A549 (cell line): ENCODE measurements around the gene PARD3B. TPM values are rescaled to one million over a fixed set of nuclear protein-coding genes. Genes with fewer than 3 reads are reported as not detected.

ENCODE experiments used
- ATAC-seq, 2 experiments: fragments of 200-7000 bp in 1 of 2; fragments of >200 bp in 1 of 2; cut with Nextera tagmentation in 1 of 2; cut with Tn5 transposase in 1 of 2; 3 replicates each; pipeline versions ENCODE4 v1.8.0 to v1.9.1; 2018 to 2020; ENCODE audit warnings: mild to moderate bottlenecking in 1 of 2, moderate library complexity in 1 of 2
- CTCF ChIA-PET: fragments of 300-600 bp; sonication (Branson Sonifier 250); formaldehyde crosslinking; extraction: SDS; loops from one replicate; lab custom pipeline; 2021; ENCODE audit warnings: antibody characterized with exemption, inconsistent platforms; lab: Yijun Ruan, JAX
- POLR2A ChIA-PET: fragments of 350-600 bp; formaldehyde crosslinking; extraction: SDS; loops from one replicate; lab custom pipeline; 2021; ENCODE audit warnings: antibody characterized with exemption, inconsistent platforms; lab: Yijun Ruan, JAX
- DNase-seq, 2 experiments: peaks; one replicate each; pipeline versions ENCODE4 v3.0.0 to v3.0.0-alpha.2; 2011 to 2016; ENCODE audit warnings: low read depth in 1 of 2, low spot score in 1 of 2
- FAIRE-seq: peaks from 2 replicates; lab custom pipeline; 2011; peaks lifted over from hg19 to GRCh38; lab: Jason Lieb, UNC
- H3K27ac ChIP-seq, 2 experiments: fragments of >200 bp; sonication (Bioruptor Twin); formaldehyde crosslinking; 3 replicates each; pipeline ENCODE4 v1.5.1; 2016 to 2017
- H3K4me1 ChIP-seq: fragments of >200 bp; sonication (Bioruptor Twin); formaldehyde crosslinking; 3 replicates; pipeline ENCODE4 v1.6.1; 2016
- H3K4me2 ChIP-seq: fragments of >200 bp; sonication (Bioruptor Twin); formaldehyde crosslinking; 3 replicates; pipeline ENCODE4 v1.6.1; 2016
- H3K4me3 ChIP-seq: fragments of >200 bp; sonication (Bioruptor Twin); formaldehyde crosslinking; 3 replicates; pipeline ENCODE4 v1.5.1; 2016
- H3K9me3 ChIP-seq: fragments of >200 bp; sonication (Bioruptor Twin); formaldehyde crosslinking; 3 replicates; pipeline ENCODE4 v1.6.1; 2016
- ATOH8 ChIP-seq: fragments of 250-450 bp; sonication (Bioruptor Pico); IDR thresholded peaks from 2 replicates; pipeline ENCODE4 v1.5.0; 2020; ENCODE audit warnings: low read depth, mild to moderate bottlenecking, moderate library complexity
- BCL3 ChIP-seq: fragments of >200 bp; sonication (Bioruptor Twin); formaldehyde crosslinking; IDR thresholded peaks from 3 replicates; pipeline ENCODE4 v1.6.1; 2016
- CBX2 ChIP-seq: fragments of 200-600 bp; sonication (generic); IDR thresholded peaks from 2 replicates; pipeline ENCODE4 v1.6.1; 2016; ENCODE audit warnings: low read depth, mild to moderate bottlenecking, borderline replicate concordance
- CEBPB ChIP-seq, 2 experiments: fragments of >200 bp in 1 of 2; sonication (Bioruptor Twin) in 1 of 2; formaldehyde crosslinking in 1 of 2; IDR thresholded peaks; 2 replicates each; pipeline ENCODE4 v1.6.1; 2012 to 2016
- CHD4 ChIP-seq: fragments of 200-600 bp; sonication (generic); IDR thresholded peaks from 2 replicates; pipeline ENCODE4 v1.6.1; 2016; ENCODE audit warnings: antibody characterized with exemption, mild to moderate bottlenecking, borderline replicate concordance
- CTCF ChIP-seq: fragments of >200 bp; sonication (Bioruptor Twin); formaldehyde crosslinking; IDR thresholded peaks from 3 replicates; pipeline ENCODE4 v1.5.1; 2016
- EHMT2 ChIP-seq: fragments of 200-600 bp; sonication (generic); IDR thresholded peaks from 2 replicates; pipeline ENCODE4 v1.6.1; 2016; ENCODE audit warnings: antibody characterized with exemption, low read depth, mild to moderate bottlenecking, moderate library complexity
- ESRRA ChIP-seq: fragments of 150-350 bp; IDR thresholded peaks from 2 replicates; pipeline ENCODE4 v1.6.1; 2014; ENCODE audit warnings: mild to moderate bottlenecking, low read length, borderline replicate concordance
- FOSB ChIP-seq: fragments of 250-450 bp; sonication (Bioruptor Pico); IDR thresholded peaks from 2 replicates; pipeline ENCODE4 v1.5.0; 2020; ENCODE audit warnings: mild to moderate bottlenecking, moderate library complexity
- FOXS1 ChIP-seq: fragments of 250-450 bp; sonication (Bioruptor Pico); IDR thresholded peaks from 2 replicates; pipeline ENCODE4 v1.5.0; 2020; ENCODE audit warnings: mild to moderate bottlenecking, moderate library complexity
- GATA3 ChIP-seq: IDR thresholded peaks from 2 replicates; pipeline ENCODE4 v1.6.1; 2012; ENCODE audit warnings: borderline replicate concordance
- HES2 ChIP-seq: fragments of >200 bp; sonication (Bioruptor Twin); formaldehyde crosslinking; IDR thresholded peaks from 2 replicates; pipeline ENCODE4 v1.6.1; 2016
- HEYL ChIP-seq: fragments of 250-450 bp; sonication (Bioruptor Pico); IDR thresholded peaks from 2 replicates; pipeline ENCODE4 v1.8.0; 2021; ENCODE audit warnings: mild to moderate bottlenecking, moderate library complexity
- MAFK ChIP-seq: fragments of 450-650 bp; IDR thresholded peaks from 2 replicates; pipeline ENCODE4 v1.6.1; 2014; ENCODE audit not compliant: partially characterized antibody
- RAD21 ChIP-seq, 2 experiments: fragments of >200 bp in 1 of 2; sonication (Bioruptor Twin) in 1 of 2; formaldehyde crosslinking in 1 of 2; IDR thresholded peaks in 1 of 2; conservative IDR thresholded peaks in 1 of 2; 2 replicates in 1 of 2; 3 replicates in 1 of 2; pipeline ENCODE4 v1.6.1; 2012 to 2018; ENCODE audit warnings: inconsistent platforms in 1 of 2
- RNF2 ChIP-seq: fragments of 200-600 bp; sonication (generic); IDR thresholded peaks from 2 replicates; pipeline ENCODE4 v1.6.1; 2016; ENCODE audit warnings: low read depth, mild to moderate bottlenecking, antibody characterized with exemption, moderate library complexity, borderline replicate concordance
- SREBF2 ChIP-seq: fragments of 450-650 bp; IDR thresholded peaks from 2 replicates; pipeline ENCODE4 v1.6.1; 2014; ENCODE audit warnings: mild to moderate bottlenecking, moderate library complexity
- TFCP2L1 ChIP-seq: fragments of 250-450 bp; sonication (Bioruptor Pico); IDR thresholded peaks from 2 replicates; pipeline ENCODE4 v1.5.0; 2021; ENCODE audit warnings: mild to moderate bottlenecking
- ZSCAN20 ChIP-seq: fragments of 250-450 bp; sonication (Bioruptor Pico); IDR thresholded peaks from 2 replicates; pipeline ENCODE4 v1.8.0; 2022; ENCODE audit warnings: mild to moderate bottlenecking, moderate library complexity
- WGBS: methylation state at CpG from one replicate; pipeline ENCODE4 v1.1.6; 2017; ENCODE audit errors: missing lambda C conversion rate; 5-methylcytosine and 5-hydroxymethylcytosine counted together
- polyA plus RNA-seq, 4 experiments: library from polyadenylated mRNA; depleted of rRNA in 3 of 4; stranded (reverse); fragments of >200 nt; fragmentation: RNase III in 1 of 4; extraction: RNeasy Plus Mini Kit Qiagen cat#74134 plus additional on column Dnase treatment in 1 of 4; gene quantifications; 2 replicates in 3 of 4; 3 replicates in 1 of 4; pipeline ENCODE4 v1.2.3, GENCODE V29; 2011 to 2017

Gene PARD3B
- polyA plus RNA-seq, 2 of the 4 experiments (the other 2 are of a cell fraction) = 1.2 to 2.4 TPM

- ATAC-seq = no peak
- no peak for TF ChIP-seq RNF2
- no peak for TF ChIP-seq BCL3
- no peak for TF ChIP-seq GATA3
- TF ChIP-seq ATOH8 (CRISPR knock-in tag) = no peak
- no peak for TF ChIP-seq FOXS1 (CRISPR knock-in tag)
- TF ChIP-seq EHMT2 = no peak
- TF ChIP-seq ZSCAN20 = no peak
- TF ChIP-seq HEYL = no peak
- no peak for TF ChIP-seq CBX2
- TF ChIP-seq, all 56 proteins: peak for 0
- FAIRE-seq (no peak), DNase-seq (no peak)
- Histone ChIP-seq H3K4me3 (no peak overlapping the region), H3K9me3 (no peaks in the 10 kb centered on the region), H3K4me1 (peaks cover 10% of the 10 kb centered on the region; the same call in 2 of the 3 replicates), H3K27ac (no peak overlapping the region), H3K4me2 (no peak overlapping the region)
- POLR2A ChIA-PET = no interaction called here
- CTCF ChIA-PET = no interaction called here
- WGBS = 64% methylated on average over 5 of the region's 5 CpGs
Observed at GRCh38 chr2:204750389-204750788, 205.1 kb downstream of the PARD3B start.

- H3K9me3 ChIP-seq = no peaks in the 10 kb centered on the region
- FAIRE-seq = no peak
- ChIA-PET POLR2A (no interaction called here), CTCF (no interaction called here)
- no peak overlapping the region for H3K4me2 ChIP-seq
- H3K27ac ChIP-seq = no peak overlapping the region
- no peak for ATAC-seq
- no peak for DNase-seq
- H3K4me1 ChIP-seq = peaks cover 10% of the 10 kb centered on the region; the same call in 2 of the 3 replicates
- H3K4me3 ChIP-seq = no peak overlapping the region
- TF ChIP-seq FOSB (CRISPR knock-in tag) (no peak), SREBF2 (no peak), MAFK (peak; percentile 86)
Observed at GRCh38 chr2:204751472-204751871, 206.2 kb downstream of the PARD3B start.

GRCh38 chr2:204753841-204754240 lies 208.6 kb downstream of the PARD3B start:
- Histone ChIP-seq H3K27ac (peak overlapping the region; percentile 40 to 44; a peak in 4 of 6 replicates), H3K4me2 (peak overlapping the region; percentile 41; the same call in 2 of the 3 replicates), H3K4me3 (no peak overlapping the region), H3K4me1 (peaks cover 10% of the 10 kb centered on the region; the same call in 2 of the 3 replicates), H3K9me3 (no peaks in the 10 kb centered on the region)
- ChIA-PET POLR2A (no interaction called here), CTCF (no interaction called here)
- FAIRE-seq = no peak
- ATAC-seq = peak in 1 of 2 experiments; percentile 54; a peak in 1 of 6 replicates
- TF ChIP-seq TFCP2L1 (CRISPR knock-in tag) (no peak), CEBPB (IDR thresholded peaks at IDR 0.05) (no peak), RAD21 (conservative IDR thresholded peaks at IDR 0.05 in 1 of 2, IDR thresholded peaks at IDR 0.05 in 1 of 2) (no peak), CHD4 (no peak), ESRRA (no peak), CBX2 (no peak), CTCF (no peak)
- WGBS = 19% methylated on average over 1 of the region's 1 CpG
- no peak for DNase-seq

GRCh38 chr2:204754898-204755297 lies 209.6 kb downstream of the PARD3B start:
- Histone ChIP-seq H3K4me2 (no peak overlapping the region), H3K4me1 (peaks cover 10% of the 10 kb centered on the region; the same call in 2 of the 3 replicates), H3K27ac (no peak overlapping the region; a peak in 1 of 6 replicates), H3K9me3 (no peaks in the 10 kb centered on the region), H3K4me3 (no peak overlapping the region)
- ChIA-PET POLR2A (no interaction called here), CTCF (no interaction called here)
- no peak for FAIRE-seq
- no peak for DNase-seq
- 24% methylated on average over 3 of the region's 3 CpGs for WGBS
- no peak for TF ChIP-seq HES2
- peak; percentile 85 for TF ChIP-seq MAFK
- no peak for ATAC-seq
